ENCODE data around the gene FBLL1.

- no peak for TF ChIP-seq CTCF (IDR thresholded peaks at IDR 0.05)
- TF ChIP-seq POLR2A (IDR thresholded peaks at IDR 0.05): no peak
These were observed 24.4 kb downstream of the FBLL1 start for GRCh38 chr5:168553377-168554130.

All from esophagus squamous epithelium (tissue), 4 donors.